Esophagus muscularis mucosa (tissue), 4 donors: Measurements from ENCODE around the gene TPD52L1. TPM values are rescaled to one million over a fixed set of nuclear protein-coding genes. Genes with fewer than 3 reads are reported as not detected.

Source experiments
- DNase-seq: peaks from one replicate; pipeline ENCODE4 v3.0.0-alpha.2; 2017; ENCODE audit errors: extremely low spot score
- H3K27ac ChIP-seq, 4 donors: fragments of 200-600 bp; sonication (generic); replicated peaks in 1 of 4; 1 replicate in 3 of 4; 2 replicates in 1 of 4; pipeline ENCODE4 v1.5.1; 2016 to 2019; ENCODE audit warnings: mild to moderate bottlenecking in 1 of 4
- H3K27me3 ChIP-seq, 4 donors: fragments of 200-600 bp; sonication (generic); one replicate each; pipeline versions ENCODE4 v1.5.1 to v1.6.0; 2016 to 2019
- H3K36me3 ChIP-seq, 4 donors: fragments of 200-600 bp; sonication (generic); one replicate each; pipeline ENCODE4 v1.5.1; 2016 to 2019
- H3K4me1 ChIP-seq, 4 donors: fragments of 200-600 bp; sonication (generic); one replicate each; pipeline ENCODE4 v1.5.1; 2016 to 2019
- H3K4me3 ChIP-seq, 4 donors: fragments of 200-600 bp; sonication (generic); 1 replicate in 2 of 4; 2 replicates in 2 of 4; pipeline ENCODE4 v1.5.1; 2016 to 2019; ENCODE audit warnings: mild to moderate bottlenecking in 4 of 4, moderate library complexity in 1 of 4
- H3K9me3 ChIP-seq, 4 donors: fragments of 200-600 bp; sonication (generic); 1 replicate in 3 of 4; 2 replicates in 1 of 4; pipeline ENCODE4 v1.5.1; 2016 to 2019
- EP300 ChIP-seq: sonication (generic); formaldehyde crosslinking; IDR thresholded peaks from one replicate; pipeline ENCODE4 v1.6.1; 2017; ENCODE audit warnings: antibody characterized with exemption
- POLR2A ChIP-seq: fragments of 450-650 bp; IDR thresholded peaks from one replicate; pipeline ENCODE4 v1.6.1; 2017; ENCODE audit warnings: antibody characterized with exemption, moderate library complexity, mild to moderate bottlenecking, low read depth
- POLR2AphosphoS5 ChIP-seq, 2 donors: sonication (generic); formaldehyde crosslinking; IDR thresholded peaks; one replicate each; pipeline ENCODE4 v1.6.1; 2017; ENCODE audit warnings: antibody characterized with exemption in 2 of 2
- WGBS: methylation state at CpG from one replicate; pipeline ENCODE4 v1.1.5; 2018; 5-methylcytosine and 5-hydroxymethylcytosine counted together
- intact Hi-C: fragments of 100-400 bp; cut with DNase I; formaldehyde crosslinking; loops from one replicate; pipeline ENCODE4 v1.15.1; 2023
- total RNA-seq, 4 donors: library from RNA; depleted of rRNA; stranded (reverse); fragments of >200 nt; gene quantifications; one replicate each; pipeline versions ENCODE4 v1.1.0 to v1.2.1, GENCODE V29; 2016
- TF ChIP-seq, protein P1 (sequence below), 3 experiments: fragments of 200-600 bp in 2 of 3; fragments of 450-650 bp in 1 of 3; sonication (generic) in 2 of 3; IDR thresholded peaks; one replicate each; pipeline ENCODE4 v1.5.1; 2017 to 2019; ENCODE audit warnings: antibody characterized with exemption in 3 of 3, mild to moderate bottlenecking in 2 of 3, moderate library complexity in 1 of 3

TPD52L1 gene
- total RNA-seq, 4 donors from 2014 or later = 18.7 to 46.4 (median 31.1) TPM

DNA sequence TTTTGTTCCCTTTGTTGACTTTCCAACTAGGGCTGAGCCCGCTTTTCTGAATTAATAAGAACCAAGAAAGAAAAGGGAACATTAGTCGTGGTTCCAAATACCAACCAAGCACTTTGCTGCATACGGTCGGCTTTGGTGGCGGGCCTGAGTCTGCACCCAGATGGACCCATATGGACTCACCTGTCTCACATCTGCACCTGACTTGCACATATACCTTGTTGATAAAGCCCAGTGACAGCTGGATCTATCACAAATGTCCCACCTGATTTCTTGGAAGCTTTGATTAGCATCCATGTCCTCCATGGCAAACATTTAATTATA, 39.0 kb downstream of the TPD52L1 start:
- H3K27ac ChIP-seq = no peak overlapping the region

DNA sequence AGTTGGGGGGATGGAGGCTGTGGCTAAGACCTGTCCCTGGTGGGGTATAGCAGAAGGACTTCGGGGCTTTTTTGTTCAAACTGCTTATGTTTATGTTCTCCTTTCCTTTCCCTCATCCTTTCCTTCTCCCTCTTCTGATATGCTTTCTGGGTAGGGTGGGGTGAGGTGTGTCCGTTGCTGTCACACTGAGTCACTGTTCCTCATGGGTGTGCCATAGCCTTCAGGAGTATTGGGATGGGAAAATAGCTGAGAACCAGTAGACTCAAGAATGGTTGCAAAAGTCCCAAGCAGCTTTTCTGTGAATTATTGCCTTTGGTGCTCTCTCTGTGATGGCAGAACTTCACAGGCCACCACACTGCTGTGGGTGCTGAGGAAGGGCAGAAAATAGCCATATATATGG, 39.6 kb downstream of the TPD52L1 start:
- Histone ChIP-seq H3K4me1 (peaks cover 23 to 37% (median 31%) of the 10 kb centered on the region in 4 donors), H3K4me3 (no peak overlapping the region), H3K9me3 (no peaks in the 10 kb centered on the region), H3K27me3 (no peaks in the 10 kb centered on the region), H3K27ac (no peak overlapping the region), H3K36me3 (no peaks in the 10 kb centered on the region)
- TF ChIP-seq EP300 (no peak), POLR2AphosphoS5 (IDR thresholded peaks at IDR 0.05) (no peak), POLR2A (no peak)
- TF ChIP-seq, protein P1, sequence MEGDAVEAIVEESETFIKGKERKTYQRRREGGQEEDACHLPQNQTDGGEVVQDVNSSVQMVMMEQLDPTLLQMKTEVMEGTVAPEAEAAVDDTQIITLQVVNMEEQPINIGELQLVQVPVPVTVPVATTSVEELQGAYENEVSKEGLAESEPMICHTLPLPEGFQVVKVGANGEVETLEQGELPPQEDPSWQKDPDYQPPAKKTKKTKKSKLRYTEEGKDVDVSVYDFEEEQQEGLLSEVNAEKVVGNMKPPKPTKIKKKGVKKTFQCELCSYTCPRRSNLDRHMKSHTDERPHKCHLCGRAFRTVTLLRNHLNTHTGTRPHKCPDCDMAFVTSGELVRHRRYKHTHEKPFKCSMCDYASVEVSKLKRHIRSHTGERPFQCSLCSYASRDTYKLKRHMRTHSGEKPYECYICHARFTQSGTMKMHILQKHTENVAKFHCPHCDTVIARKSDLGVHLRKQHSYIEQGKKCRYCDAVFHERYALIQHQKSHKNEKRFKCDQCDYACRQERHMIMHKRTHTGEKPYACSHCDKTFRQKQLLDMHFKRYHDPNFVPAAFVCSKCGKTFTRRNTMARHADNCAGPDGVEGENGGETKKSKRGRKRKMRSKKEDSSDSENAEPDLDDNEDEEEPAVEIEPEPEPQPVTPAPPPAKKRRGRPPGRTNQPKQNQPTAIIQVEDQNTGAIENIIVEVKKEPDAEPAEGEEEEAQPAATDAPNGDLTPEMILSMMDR (IDR thresholded peaks at IDR 0.05) = no peak
- WGBS = 83% methylated on average over 2 of the region's 2 CpGs
- DNase-seq = no peak
- intact Hi-C loops = no loop called here

More for the DNA sequence above, 39.0 kb downstream of the TPD52L1 start:
- Histone ChIP-seq H3K4me3 (no peak overlapping the region), H3K27me3 (no peaks in the 10 kb centered on the region), H3K9me3 (no peaks in the 10 kb centered on the region), H3K4me1 (peaks cover 17 to 38% (median 24%) of the 10 kb centered on the region in 4 donors), H3K36me3 (no peaks in the 10 kb centered on the region)
- 96% methylated on average over 5 of the region's 5 CpGs for WGBS
- intact Hi-C loops = no loop called here
- TF ChIP-seq EP300 (no peak), POLR2A (no peak), POLR2AphosphoS5 (IDR thresholded peaks at IDR 0.05) (no peak)
- TF ChIP-seq, protein P1 (IDR thresholded peaks at IDR 0.05) = no peak
- no peak for DNase-seq

DNA sequence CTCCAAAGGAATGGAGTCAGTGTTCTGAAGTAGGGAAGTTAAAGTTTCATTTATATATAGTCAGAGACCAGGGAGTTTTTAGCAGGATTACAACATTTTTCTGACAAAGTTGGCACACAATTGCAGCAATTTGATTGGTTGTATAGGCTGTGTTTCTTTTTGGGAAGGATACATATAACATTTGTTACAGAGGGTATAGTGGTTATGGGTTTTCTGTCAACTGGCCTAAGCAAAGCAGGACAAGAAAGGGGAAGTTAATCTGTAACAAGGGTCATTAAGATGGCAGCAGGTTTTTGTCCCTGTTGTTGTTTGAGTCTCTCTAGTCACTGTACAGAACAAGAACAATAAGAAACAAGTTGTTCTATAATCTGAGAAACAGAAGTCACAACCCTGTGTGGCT, 41.4 kb downstream of the TPD52L1 start:
- TF ChIP-seq EP300 = no peak
- no peak for TF ChIP-seq POLR2AphosphoS5 (IDR thresholded peaks at IDR 0.05)
- TF ChIP-seq, protein P1 (IDR thresholded peaks at IDR 0.05) = no peak
- no peak for TF ChIP-seq POLR2A
- Histone ChIP-seq H3K4me1 (peaks cover 28 to 38% (median 33%) of the 10 kb centered on the region in 4 donors), H3K9me3 (no peaks in the 10 kb centered on the region), H3K36me3 (no peaks in the 10 kb centered on the region), H3K4me3 (no peak overlapping the region), H3K27ac (no peak overlapping the region), H3K27me3 (no peaks in the 10 kb centered on the region)
- DNase-seq = no peak
- intact Hi-C loops = no loop called here

DNA sequence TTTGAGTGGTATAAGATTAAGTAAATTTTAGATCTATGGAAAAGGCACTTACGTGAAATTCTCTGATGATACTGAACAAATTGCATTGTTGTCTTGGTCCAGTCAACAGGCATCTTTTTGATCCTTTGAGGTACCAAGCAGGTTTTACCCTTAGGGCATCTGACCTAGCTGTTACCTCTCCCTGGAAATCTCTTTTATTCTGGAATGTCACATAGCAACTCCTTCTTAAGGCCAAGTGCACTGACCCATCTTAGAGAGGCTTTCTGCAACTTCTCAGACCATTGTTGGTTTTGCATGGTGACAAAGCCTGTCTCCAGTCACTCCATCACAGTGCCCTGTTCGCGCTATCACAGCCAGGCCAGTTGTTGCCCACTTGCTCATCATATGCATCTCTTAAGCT, 42.0 kb downstream of the TPD52L1 start:
- Histone ChIP-seq H3K4me1 (peaks cover 28 to 39% (median 34%) of the 10 kb centered on the region in 4 donors), H3K27me3 (no peaks in the 10 kb centered on the region), H3K27ac (no peak overlapping the region), H3K9me3 (no peaks in the 10 kb centered on the region), H3K4me3 (no peak overlapping the region), H3K36me3 (no peaks in the 10 kb centered on the region)
- DNase-seq = no peak
- TF ChIP-seq POLR2A (no peak), POLR2AphosphoS5 (IDR thresholded peaks at IDR 0.05) (no peak), EP300 (no peak)
- TF ChIP-seq, protein P1 (IDR thresholded peaks at IDR 0.05) = no peak
- WGBS = 94% methylated on average over 3 of the region's 3 CpGs
- intact Hi-C loops = no loop called here

DNA sequence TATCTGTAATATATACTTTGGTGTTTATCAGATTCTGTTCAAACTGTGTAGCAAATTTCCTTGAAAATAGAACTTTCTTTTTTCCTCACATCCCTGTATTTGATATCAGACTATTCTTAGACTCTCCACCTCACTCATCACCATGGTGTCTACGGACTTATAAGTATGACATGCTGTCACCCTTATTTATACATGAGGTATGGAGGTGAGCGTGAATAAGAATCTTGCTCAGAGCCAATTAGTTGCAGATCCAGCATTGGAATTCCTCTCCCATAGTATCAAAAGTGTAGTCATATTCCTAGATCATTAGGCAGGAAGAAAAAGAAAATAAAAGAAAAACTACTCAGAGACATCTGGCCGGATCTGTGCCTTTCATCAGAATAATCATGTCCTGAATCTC, 43.0 kb downstream of the TPD52L1 start:
- TF ChIP-seq, protein P1 (IDR thresholded peaks at IDR 0.05) = no peak
- no peak for TF ChIP-seq POLR2AphosphoS5 (IDR thresholded peaks at IDR 0.05)
- no peak for TF ChIP-seq EP300
- TF ChIP-seq POLR2A = no peak
- H3K4me3 ChIP-seq = no peak overlapping the region
- H3K27ac ChIP-seq = peak overlapping the region in 3 of 4 donors; percentile 26 to 67 (median 57)
- H3K4me1 ChIP-seq = peaks cover 21 to 44% (median 33%) of the 10 kb centered on the region in 4 donors
- intact Hi-C loops = no loop called here
- H3K36me3 ChIP-seq = no peaks in the 10 kb centered on the region
- 61% methylated on average over 3 of the region's 3 CpGs for WGBS
- DNase-seq = no peak
- no peaks in the 10 kb centered on the region for H3K9me3 ChIP-seq
- H3K27me3 ChIP-seq = no peaks in the 10 kb centered on the region
